Astrocyte of the spinal cord (primary cell): ENCODE measurements around the gene DCDC2.
A peak's percentile ranks its signal among the peaks of the same experiment; 100 is the strongest.

Experiments
- DNase-seq: peaks from one replicate; pipeline ENCODE4 v3.0.0; 2011; ENCODE audit warnings: low read depth, low spot score
- H3K4me3 ChIP-seq: 2 replicates; pipeline ENCODE4 v1.5.1; 2011; ENCODE audit warnings: low read depth, mild to moderate bottlenecking, low read length, moderate library complexity
- CTCF ChIP-seq: IDR thresholded peaks from 2 replicates; pipeline ENCODE4 v1.5.1; 2012; ENCODE audit warnings: low read depth, mild to moderate bottlenecking, low read length, inconsistent platforms
- in situ Hi-C: cut with HindIII; loops from 2 replicates; pipeline ENCODE4 v1.10.0; 2017; ENCODE audit warnings: low sequenced_read_pairs

The DCDC2 gene

GRCh38 chr6:24187965-24188577 lies 169.8 kb downstream of the DCDC2 start:
- no peak for DNase-seq
- in situ Hi-C loops: no loop called here
- no peak overlapping the region for H3K4me3 ChIP-seq
- no peak for TF ChIP-seq CTCF

DNA sequence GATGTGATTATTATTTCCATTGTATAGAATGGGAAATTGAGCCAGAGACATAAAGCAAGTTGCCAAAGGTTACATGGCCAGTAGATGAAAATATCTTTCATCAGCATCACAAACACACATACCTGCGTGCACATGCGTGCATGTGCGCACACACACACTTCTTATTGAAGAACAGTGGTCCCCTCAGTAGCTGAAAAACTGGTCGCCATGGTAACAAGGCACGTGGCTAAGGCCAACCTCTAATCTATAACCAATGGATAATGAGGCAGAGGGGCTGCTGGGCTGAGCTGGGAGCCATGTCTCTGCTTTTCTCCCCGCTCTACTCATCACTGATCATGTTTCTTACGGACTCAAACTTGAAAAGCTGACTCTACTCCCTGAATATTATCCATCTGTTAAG lies 171.5 kb downstream of the DCDC2 start:
- in situ Hi-C loops: no loop called here
- H3K4me3 ChIP-seq: no peak overlapping the region
- no peak for DNase-seq
- no peak for TF ChIP-seq CTCF

DNA sequence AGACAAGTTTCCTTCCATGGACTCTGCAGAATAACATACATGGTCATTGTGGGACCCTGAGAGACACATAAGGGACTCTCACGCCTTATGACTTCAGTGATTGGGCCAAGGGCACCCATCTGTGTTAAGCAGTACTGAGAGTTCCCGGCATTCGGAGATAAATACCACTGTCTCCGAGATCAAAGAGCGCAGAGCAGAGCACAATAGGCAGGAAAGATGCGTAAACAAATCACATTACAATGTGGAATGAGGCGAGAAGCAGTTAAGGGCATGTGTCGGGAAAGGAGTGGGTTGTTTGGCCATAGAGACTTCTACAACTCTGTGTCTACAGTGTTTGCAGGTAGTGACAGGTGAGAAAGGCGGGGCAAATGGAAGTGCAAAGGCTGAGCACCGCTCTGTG lies 174.3 kb downstream of the DCDC2 start:
- TF ChIP-seq CTCF: no peak
- no peak for DNase-seq
- in situ Hi-C loops: no loop called here
- H3K4me3 ChIP-seq: no peak overlapping the region

DNA sequence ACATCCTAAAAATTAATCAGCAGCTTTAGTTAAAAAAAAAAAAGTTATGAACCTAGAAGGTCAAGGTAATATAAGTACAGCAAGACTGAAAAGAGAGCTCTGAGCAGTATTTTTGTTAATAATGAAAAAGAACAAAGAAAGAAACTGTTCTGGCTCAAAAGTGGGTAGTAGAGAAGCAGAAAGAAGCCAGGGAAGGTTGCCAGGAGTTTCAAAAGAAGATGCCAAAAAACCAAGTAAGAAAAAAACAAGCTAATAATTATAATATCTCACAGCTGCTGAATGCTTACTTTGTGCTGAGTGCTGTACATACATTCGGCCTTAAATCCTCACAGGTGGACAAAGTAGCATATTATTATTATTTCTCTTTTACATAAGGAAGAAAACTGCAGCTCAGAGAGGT lies 200.0 kb downstream of the DCDC2 start:
- in situ Hi-C loops: no loop called here
- no peak for DNase-seq
- H3K4me3 ChIP-seq: no peak overlapping the region
- TF ChIP-seq CTCF: no peak

DNA sequence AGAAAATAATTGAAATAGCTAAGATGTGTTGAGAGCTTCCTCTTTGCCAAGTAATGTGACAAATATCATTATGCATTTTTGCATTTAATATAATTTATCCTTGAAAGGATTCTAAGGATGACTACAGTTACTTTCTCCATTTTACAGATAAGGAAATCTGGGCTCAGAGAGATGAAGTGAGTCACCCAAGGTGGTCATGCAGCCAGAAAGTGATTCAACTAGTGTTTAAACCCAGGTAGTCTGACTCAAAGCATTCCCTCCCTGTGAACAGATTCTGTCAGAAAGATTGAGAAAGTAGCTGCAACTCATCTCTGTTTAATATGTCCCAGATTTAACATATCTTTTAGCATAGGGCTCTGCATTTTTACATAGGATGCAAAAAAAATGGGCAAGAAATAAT lies 203.7 kb downstream of the DCDC2 start:
- in situ Hi-C loops: no loop called here
- no peak for TF ChIP-seq CTCF
- DNase-seq: peak; percentile 0

DNA sequence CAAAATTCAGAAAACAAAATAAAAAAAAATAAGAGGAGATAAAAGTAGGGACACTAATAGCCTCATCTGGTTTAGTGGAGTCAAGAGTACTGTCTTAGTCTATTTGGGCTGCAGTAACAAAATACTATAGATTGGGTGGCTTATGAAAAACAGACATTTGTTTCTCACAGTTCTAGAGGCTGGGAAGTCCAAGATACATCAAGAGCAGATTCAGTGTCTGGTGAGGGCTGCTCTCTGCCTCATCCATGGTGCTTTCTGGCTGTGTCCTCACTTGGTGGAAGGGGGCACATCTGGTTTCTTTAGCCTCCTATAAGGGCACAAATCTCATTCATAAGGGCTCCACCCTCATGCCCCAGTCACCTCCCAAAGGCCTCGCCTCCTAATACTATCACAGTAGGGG lies 205.8 kb downstream of the DCDC2 start:
- no peak for TF ChIP-seq CTCF
- no peak for DNase-seq
- in situ Hi-C loops: no loop called here
- no peak overlapping the region for H3K4me3 ChIP-seq

More for the DNA sequence above, 203.7 kb downstream of the DCDC2 start:
- no peak overlapping the region for H3K4me3 ChIP-seq

DNA sequence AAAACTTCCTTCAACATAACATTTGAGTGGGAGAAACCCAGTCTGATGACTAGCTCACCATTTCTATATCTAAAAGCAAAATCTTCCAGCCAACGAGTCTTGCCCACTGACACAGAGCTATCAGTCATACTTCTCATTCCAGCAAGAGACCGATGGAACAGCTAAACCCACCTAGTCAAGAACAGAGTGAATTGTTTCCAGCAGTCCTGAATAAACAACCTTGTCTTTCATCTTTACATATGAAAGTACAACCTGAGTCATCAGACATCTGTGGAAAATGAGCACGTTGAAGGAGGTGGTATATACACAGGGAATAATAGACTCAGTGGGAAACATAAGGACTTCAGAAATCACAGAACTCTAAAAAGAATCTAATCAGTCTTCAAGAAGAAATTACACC lies 208.0 kb downstream of the DCDC2 start:
- no peak overlapping the region for H3K4me3 ChIP-seq
- no peak for DNase-seq
- in situ Hi-C loops: no loop called here
- TF ChIP-seq CTCF: no peak
